DMS114 treated with DMSO at 0.1 percent for 48 hours (cell line): ENCODE data around the gene NRXN3.

Experiments
- DNase-seq: peaks from one replicate; lab custom pipeline; 2025; ENCODE audit not compliant: unreplicated experiment; lab: John Stamatoyannopoulos, UW

Gene NRXN3

GRCh38 chr14:79376557-79376956 is 1206.4 kb downstream of the NRXN3 start:
- no peak for DNase-seq

- DNase-seq: no peak
These were observed 1207.8 kb downstream of the NRXN3 start for GRCh38 chr14:79378020-79378419.

- no peak for DNase-seq
These were observed 1209.1 kb downstream of the NRXN3 start for GRCh38 chr14:79379266-79379665.

GRCh38 chr14:79383031-79383430 is 1212.9 kb downstream of the NRXN3 start:
- DNase-seq: no peak

- DNase-seq: no peak
These were observed 1213.3 kb downstream of the NRXN3 start for GRCh38 chr14:79383475-79383874.

GRCh38 chr14:79395061-79395460 is 1224.9 kb downstream of the NRXN3 start:
- no peak for DNase-seq

- DNase-seq: no peak
These were observed 1234.8 kb downstream of the NRXN3 start for GRCh38 chr14:79404874-79405511.

- no peak for DNase-seq
These were observed 1235.3 kb downstream of the NRXN3 start for GRCh38 chr14:79405512-79405910.

- no peak for DNase-seq
These were observed 1237.4 kb downstream of the NRXN3 start for GRCh38 chr14:79407572-79407971.

- DNase-seq: no peak
These were observed 1238.5 kb downstream of the NRXN3 start for GRCh38 chr14:79408696-79409095.

GRCh38 chr14:79411403-79412174 is 1241.4 kb downstream of the NRXN3 start:
- DNase-seq: no peak

- DNase-seq: no peak
These were observed 1242.6 kb downstream of the NRXN3 start for GRCh38 chr14:79412822-79413221.

GRCh38 chr14:79413734-79414428 is 1243.7 kb downstream of the NRXN3 start:
- DNase-seq: no peak

- DNase-seq: no peak
These were observed 1245.6 kb downstream of the NRXN3 start for GRCh38 chr14:79415726-79416125.

- no peak for DNase-seq
These were observed 1247.8 kb downstream of the NRXN3 start for GRCh38 chr14:79417961-79418360.

- no peak for DNase-seq
These were observed 1248.7 kb downstream of the NRXN3 start for GRCh38 chr14:79418649-79419415.

- DNase-seq: no peak
These were observed 1249.6 kb downstream of the NRXN3 start for GRCh38 chr14:79419571-79420327.

GRCh38 chr14:79420725-79421124 is 1250.6 kb downstream of the NRXN3 start:
- no peak for DNase-seq

- DNase-seq: no peak
These were observed 1251.6 kb downstream of the NRXN3 start for GRCh38 chr14:79421811-79422210.

GRCh38 chr14:79424462-79424861 is 1254.3 kb downstream of the NRXN3 start:
- DNase-seq: no peak
